Ovary (tissue), 9 donors: ENCODE results near the gene MIB1. TPM values are rescaled to one million over a fixed set of nuclear protein-coding genes. Genes with fewer than 3 reads are reported as not detected.
A peak's percentile ranks its signal among the peaks of the same experiment; 100 is the strongest.

ENCODE experiments used
- DNase-seq, 5 donors: peaks; one replicate each; pipeline ENCODE4 v3.0.0-alpha.2; 2019 to 2020
- H3K27ac ChIP-seq, 2 donors: fragments of 200-600 bp; one replicate each; pipeline versions ENCODE4 v1.5.1 to v1.8.0; 2019 to 2022
- H3K27me3 ChIP-seq: fragments of 200-600 bp; one replicate; pipeline ENCODE4 v1.8.0; 2022
- H3K36me3 ChIP-seq: fragments of 200-600 bp; sonication (generic); one replicate; pipeline ENCODE4 v1.5.1; 2019
- H3K4me1 ChIP-seq: one replicate; pipeline ENCODE4 v1.8.1; 2013; ENCODE audit warnings: mild to moderate bottlenecking, moderate library complexity; ENCODE audit not compliant: insufficient read depth
- H3K4me3 ChIP-seq: fragments of 200-600 bp; sonication (generic); one replicate; pipeline ENCODE4 v1.5.1; 2017
- H3K9me3 ChIP-seq, 2 donors: fragments of 200-600 bp in 1 of 2; sonication (generic) in 1 of 2; one replicate each; pipeline versions ENCODE4 v1.5.1 to v1.8.1; 2013 to 2019; ENCODE audit warnings: mild to moderate bottlenecking in 1 of 2, moderate library complexity in 1 of 2
- CTCF ChIP-seq, 3 donors: fragments of 450-650 bp in 2 of 3; fragments of 200-600 bp in 1 of 3; IDR thresholded peaks; one replicate each; pipeline versions ENCODE4 v1.5.1 to v1.8.0; 2016 to 2022; ENCODE audit warnings: antibody characterized with exemption in 3 of 3, mild to moderate bottlenecking in 1 of 3
- EP300 ChIP-seq: sonication (generic); formaldehyde crosslinking; IDR thresholded peaks from one replicate; pipeline ENCODE4 v1.6.1; 2017; ENCODE audit warnings: antibody characterized with exemption
- POLR2A ChIP-seq: fragments of 450-650 bp; IDR thresholded peaks from one replicate; pipeline ENCODE4 v1.6.1; 2017; ENCODE audit warnings: antibody characterized with exemption, mild to moderate bottlenecking, moderate library complexity
- WGBS, 3 donors: extraction: QIAGEN DNeasy Blood & Tissue Kit in 1 of 3; methylation state at CpG; one replicate each; pipeline versions ENCODE4 v1.1.5 to v1.1.7; 2013 to 2017; 5-methylcytosine and 5-hydroxymethylcytosine counted together
- intact Hi-C, 4 donors: fragments of 100-400 bp; cut with DNase I; formaldehyde crosslinking; loops; one replicate each; pipeline versions ENCODE4 v1.11.0 to v1.15.1; 2022 to 2023
- microRNA counts: library from miRNA; unstranded; fragments of <30 nt; microRNA quantifications from one replicate; lab custom pipeline; 2016
- polyA plus RNA-seq, 2 donors: library from polyadenylated mRNA; stranded (reverse); fragments of 200-250 nt in 1 of 2; fragments of 350-450 nt in 1 of 2; fragmentation: Illumina TruSeq in 1 of 2; extraction: RNeasy Lipid Tissue Mini Kit (QIAGEN cat#74804) in 1 of 2; gene quantifications; one replicate each; pipeline ENCODE4 v1.2.3, GENCODE V29; 2013 to 2014
- small RNA-seq: library from RNA; depleted of rRNA; stranded (forward); fragments of <200 nt; gene quantifications from one replicate; pipeline ENCODE3, GENCODE V24; 2016
- total RNA-seq, 7 donors: library from RNA; depleted of rRNA in 2 of 7; stranded (reverse); fragments of >200 nt in 2 of 7; fragmentation: NEBNext Ultra II Directional in 3 of 7; extraction: Animal tissue kit (Norgen Biotek cat#: 25700) in 3 of 7; gene quantifications; one replicate each; pipeline versions ENCODE4 v1.1.0 to v1.2.4, GENCODE V29; 2016 to 2023
- donor health status: DM: no; HTN: no; CAD: no; lungs with moderate emphysema.
- donor health status: DM: no; HTN: no; CAD: no.
- donor health status: Bipolar disorder and iron deficiency.
- donor health status: DM: yes; HTN: yes; CAD: no.
- donor health status: DM: no; HTN: no; CAD: no.
- donor health status: DM: yes; HTN: yes; CAD: no.

Gene MIB1
- total and polyA plus RNA-seq, 9 donors = 10.3 to 54.8 (median 41.3) TPM

GRCh38 chr18:21915546-21915945 lies 175.0 kb downstream of the MIB1 start:
- H3K4me1 ChIP-seq = no peaks in the 10 kb centered on the region
- intact Hi-C loops = loop anchor here in 2 of 4 donors (10.0 kb wide), 1 partner anchor 649 kb away; no protein-coding TSS in a partner anchor
- H3K4me3 ChIP-seq = no peak overlapping the region
- 90 to 94% (median 91%) methylated on average over 9 of the region's 9 CpGs for WGBS, 3 donors
- no peak for DNase-seq
- H3K27me3 ChIP-seq = no peaks in the 10 kb centered on the region
- no peaks in the 10 kb centered on the region for H3K9me3 ChIP-seq
- H3K27ac ChIP-seq = no peak overlapping the region
- H3K36me3 ChIP-seq = no peaks in the 10 kb centered on the region
- no peak for TF ChIP-seq CTCF (IDR thresholded peaks at IDR 0.05)
- TF ChIP-seq EP300 = no peak
- no peak for TF ChIP-seq POLR2A

- Histone ChIP-seq H3K9me3 (no peaks in the 10 kb centered on the region), H3K36me3 (no peaks in the 10 kb centered on the region), H3K4me3 (no peak overlapping the region), H3K4me1 (no peaks in the 10 kb centered on the region), H3K27me3 (no peaks in the 10 kb centered on the region), H3K27ac (no peak overlapping the region)
- DNase-seq = no peak
- TF ChIP-seq EP300 (no peak), POLR2A (no peak), CTCF (IDR thresholded peaks at IDR 0.05) (no peak)
- 83 to 93% (median 83%) methylated on average over 2 of the region's 2 CpGs for WGBS, 3 donors
- intact Hi-C loops = loop anchor here in 2 of 4 donors (10.0 kb wide), 1 partner anchor 648 kb away; no protein-coding TSS in a partner anchor
Measured at GRCh38 chr18:21916594-21916993, 176.0 kb downstream of the MIB1 start.

- TF ChIP-seq CTCF (IDR thresholded peaks at IDR 0.05) (no peak), EP300 (no peak), POLR2A (no peak)
- H3K27me3 ChIP-seq = no peaks in the 10 kb centered on the region
- DNase-seq = no peak
- no peaks in the 10 kb centered on the region for H3K4me1 ChIP-seq
- H3K27ac ChIP-seq = no peak overlapping the region
- 85 to 92% (median 88%) methylated on average over 1 of the region's 1 CpG for WGBS, 3 donors
- intact Hi-C loops = loop anchor here in 2 of 4 donors (10.0 kb wide), 1 partner anchor 646 kb away; no protein-coding TSS in a partner anchor
- H3K9me3 ChIP-seq = no peaks in the 10 kb centered on the region
- no peak overlapping the region for H3K4me3 ChIP-seq
- H3K36me3 ChIP-seq = no peaks in the 10 kb centered on the region
Measured at GRCh38 chr18:21918693-21919092, 178.1 kb downstream of the MIB1 start.

MicroRNAs within 50 kb of the gene (microRNA counts, 767-probe panel; counts per million panel counts)
- microRNA hsa-miR-1 (lab: Ali Mortazavi, UCI) = 530 counts per million, percentile 78 among the panel's probes with 10 or more counts
- 530 counts per million, percentile 78 among the panel's probes with 10 or more counts for microRNA hsa-miR-133a (lab: Ali Mortazavi, UCI)

Small RNA genes lying within 50 kb of the gene (small RNA-seq; reads per million reads assigned to genes)
- not detected for gene AC103987.3
- not detected for gene RF00019
- not detected for gene RF00045
- gene RF01241 = not detected
- not detected for gene RN7SL233P
- gene RNU6-1038P = not detected

Other genes with a start within 250 kb of the MIB1 start
- 10 to 100 TPM; 10.9 to 21.3 (median 16.9) TPM for gene ESCO1, start 140.1 kb upstream of the MIB1 start, total RNA-seq
- 10 to 100 TPM in 1 of 2 donors, 1 to 10 TPM in 1; 8.1 to 12.2 TPM for gene ESCO1, start 140.1 kb upstream of the MIB1 start, polyA plus RNA-seq
- 10 to 100 TPM in 5 of 7 donors, 1 to 10 TPM in 2; 3.9 to 52.0 (median 37.3) TPM for gene SNRPD1, start 128.5 kb upstream of the MIB1 start, total RNA-seq
- 10 to 100 TPM; 15.6 to 64.4 TPM for gene SNRPD1, start 128.5 kb upstream of the MIB1 start, polyA plus RNA-seq
- 10 to 100 TPM in 3 of 7 donors, 1 to 10 TPM in 4; 4.8 to 14.3 (median 9.5) TPM for gene ABHD3, start 36.0 kb upstream of the MIB1 start, total RNA-seq
- 10 to 100 TPM; 11.2 to 12.8 TPM for gene ABHD3, start 36.0 kb upstream of the MIB1 start, polyA plus RNA-seq